GM12878 (cell line): ENCODE results near the gene LMO7. TPM values are rescaled to one million over a fixed set of nuclear protein-coding genes. Genes with fewer than 3 reads are reported as not detected.

Experiments used
- ATAC-seq: fragments of 200-7000 bp; cut with Tn5 transposase; 3 replicates; pipeline ENCODE4 v1.9.1; 2020; ENCODE audit warnings: mild to moderate bottlenecking, moderate library complexity
- BruUV-seq: library from RNA; stranded (reverse); fragments of 400-500 nt; replicated peaks from 2 replicates; lab custom pipeline; 2021; lab: Mats Ljungman, UMichigan
- CTCF ChIA-PET: fragments of 300-600 bp; sonication (Branson Sonifier 250); formaldehyde crosslinking; extraction: SDS; loops from one replicate; lab custom pipeline; 2021; ENCODE audit warnings: inconsistent platforms; lab: Yijun Ruan, JAX
- POLR2A ChIA-PET: fragments of 350-600 bp; formaldehyde crosslinking; extraction: SDS; loops from one replicate; lab custom pipeline; 2021; ENCODE audit warnings: inconsistent platforms; lab: Charles Lee
- RAD21 ChIA-PET: fragments of 300-600 bp; sonication (Branson Sonifier 250); formaldehyde crosslinking; loops from one replicate; lab custom pipeline; 2023; ENCODE audit warnings: antibody characterized with exemption; ENCODE audit not compliant: unreplicated experiment; lab: Charles Lee
- SMC1A ChIA-PET: fragments of 300-600 bp; sonication (Branson Sonifier 250); formaldehyde crosslinking; loops from one replicate; lab custom pipeline; 2023; ENCODE audit not compliant: unreplicated experiment, uncharacterized antibody; lab: Charles Lee
- DNase-seq: peaks from one replicate; pipeline ENCODE4 v3.0.0-alpha.2; 2011; ENCODE audit warnings: low read depth, low spot score
- FAIRE-seq: peaks from 3 replicates; lab custom pipeline; 2011; peaks lifted over from hg19 to GRCh38; lab: Jason Lieb, UNC
- H2AFZ ChIP-seq: 2 replicates; pipeline ENCODE4 v1.6.0; 2011; ENCODE audit warnings: low read depth, low read length, control low read depth; ENCODE audit not compliant: control insufficient read depth
- H3K27ac ChIP-seq: 2 replicates; pipeline ENCODE4 v1.5.1; 2011; ENCODE audit warnings: control low read depth; ENCODE audit not compliant: control insufficient read depth, insufficient read depth
- H3K27me3 ChIP-seq, 2 experiments: replicated peaks in 1 of 2; 2 replicates each; pipeline versions ENCODE4 v1.6.0 to v1.6.1; 2011; ENCODE audit warnings: low read length in 1 of 2; ENCODE audit not compliant: control insufficient read depth in 2 of 2, insufficient read depth in 2 of 2
- H3K36me3 ChIP-seq, 2 experiments: 2 replicates each; pipeline ENCODE4 v1.5.1; 2011; ENCODE audit warnings: low read length in 1 of 2; ENCODE audit not compliant: control insufficient read depth in 2 of 2, insufficient read depth in 2 of 2
- H3K4me1 ChIP-seq: 2 replicates; pipeline ENCODE4 v1.6.1; 2011; ENCODE audit warnings: mild to moderate bottlenecking, low read length, moderate library complexity, mixed read lengths; ENCODE audit not compliant: control insufficient read depth, insufficient read depth
- H3K4me2 ChIP-seq: 2 replicates; pipeline ENCODE4 v1.6.0; 2011; ENCODE audit warnings: control low read depth; ENCODE audit not compliant: control insufficient read depth, insufficient read depth
- H3K4me3 ChIP-seq: fragments of 200-600 bp; sonication (generic); 2 replicates; pipeline ENCODE4 v1.5.1; 2016
- H3K79me2 ChIP-seq: 2 replicates; pipeline ENCODE4 v1.6.0; 2011; ENCODE audit warnings: low read length; ENCODE audit not compliant: control insufficient read depth, insufficient read depth
- H3K9ac ChIP-seq: 2 replicates; pipeline ENCODE4 v1.8.0; 2011; ENCODE audit warnings: low read length, control low read depth, mixed read lengths; ENCODE audit not compliant: control insufficient read depth, insufficient read depth
- H3K9me3 ChIP-seq: replicated peaks from 3 replicates; pipeline ENCODE4 v1.5.1; 2011; ENCODE audit warnings: mild to moderate bottlenecking, low read length; ENCODE audit not compliant: control insufficient read depth, insufficient read depth
- H4K20me1 ChIP-seq: 2 replicates; pipeline ENCODE4 v1.6.0; 2011; ENCODE audit not compliant: control insufficient read depth, insufficient read depth
- BACH1 ChIP-seq: fragments of 450-650 bp; IDR thresholded peaks from 2 replicates; pipeline ENCODE4 v1.6.1; 2017; ENCODE audit warnings: mild to moderate bottlenecking, borderline replicate concordance
- EED ChIP-seq: sonication (generic); IDR thresholded peaks from 2 replicates; pipeline ENCODE4 v1.6.1; 2016; ENCODE audit warnings: antibody characterized with exemption, low read depth
- ESRRA ChIP-seq: IDR thresholded peaks from 2 replicates; pipeline ENCODE4 v1.6.1; 2012; ENCODE audit warnings: mild to moderate bottlenecking, low read length, improper control_type of control experiment
- FOS ChIP-seq: IDR thresholded peaks from 3 replicates; pipeline ENCODE4 v1.6.1; 2011; ENCODE audit warnings: borderline replicate concordance; ENCODE audit not compliant: insufficient read length; ENCODE audit errors: extremely low read depth
- NFYA ChIP-seq: IDR thresholded peaks from 2 replicates; pipeline ENCODE4 v1.6.1; 2011; ENCODE audit warnings: low read depth, mild to moderate bottlenecking, low read length, improper control_type of control experiment, borderline replicate concordance
- POLR2AphosphoS2 ChIP-seq: IDR thresholded peaks from 2 replicates; pipeline ENCODE4 v1.6.1; 2011; ENCODE audit warnings: low read depth, mild to moderate bottlenecking, low read length, improper control_type of control experiment, moderate library complexity
- SMAD1 ChIP-seq: fragments of 450-650 bp; IDR thresholded peaks from 2 replicates; pipeline ENCODE4 v1.6.1; 2018; ENCODE audit warnings: mild to moderate bottlenecking, low read depth; ENCODE audit not compliant: partially characterized antibody
- TCF7 ChIP-seq: IDR thresholded peaks from 2 replicates; pipeline ENCODE4 v1.6.1; 2014; ENCODE audit warnings: antibody characterized with exemption, borderline replicate concordance
- ZNF24 ChIP-seq: fragments of 450-650 bp; IDR thresholded peaks from 2 replicates; pipeline ENCODE4 v1.6.1; 2017; ENCODE audit warnings: antibody characterized with exemption, mild to moderate bottlenecking
- WGBS: methylation state at CpG from one replicate; pipeline ENCODE4 v1.1.6; 2016; ENCODE audit warnings: low lambda C conversion rate; ENCODE audit not compliant: insufficient replicate concordance, insufficient coverage; ENCODE audit errors: missing lambda C conversion rate; 5-methylcytosine and 5-hydroxymethylcytosine counted together
- in situ Hi-C: fragments of 300-500 bp; cut with MboI; formaldehyde crosslinking; loops from 9 replicates; pipeline ENCODE4 v1.14.3; 2018; ENCODE audit warnings: mixed read lengths
- intact Hi-C: fragments of 100-400 bp; cut with micrococcal nuclease; formaldehyde crosslinking; loops from one replicate; pipeline ENCODE4 v1.14.2; 2022; ENCODE audit not compliant: unreplicated experiment
- polyA plus RNA-seq, 11 experiments: library from polyadenylated mRNA; depleted of rRNA in 4 of 11; unstranded in 6 of 11; stranded (reverse) in 5 of 11; fragments of >200 nt; fragmentation: Nextera tagmentation in 4 of 11; fragmentation: Illumina TruSeq in 1 of 11; extraction: Ambion mirVana in 4 of 11; extraction: Trizol in 1 of 11; gene quantifications; 1 replicate in 1 of 11; 2 replicates in 10 of 11; pipeline versions ENCODE4 v1.2.1 to v1.2.3, GENCODE V29; 2011 to 2016; ENCODE audit warnings: inconsistent platforms in 2 of 11, missing spikeins in 2 of 11, low read depth in 1 of 11
- total RNA-seq, 4 experiments: library from RNA; depleted of rRNA in 3 of 4; stranded (reverse); fragments of >200 nt in 3 of 4; fragmentation: Illumina TruSeq in 1 of 4; extraction: Trizol in 1 of 4; gene quantifications; 2 replicates each; pipeline versions ENCODE4 v1.2.1 to v1.2.3, GENCODE V29; 2013 to 2021
- TF ChIP-seq, protein P1 (sequence below): fragments of 450-650 bp; IDR thresholded peaks from 2 replicates; pipeline ENCODE4 v1.6.1; 2017; ENCODE audit warnings: antibody characterized with exemption, mild to moderate bottlenecking, moderate library complexity
- TF ChIP-seq, protein P2 (sequence below): fragments of 150-350 bp; IDR thresholded peaks from 2 replicates; pipeline ENCODE4 v1.6.1; 2014; ENCODE audit warnings: mild to moderate bottlenecking, low read depth, low read length
- TF ChIP-seq, protein P3 (sequence below): IDR thresholded peaks from 2 replicates; pipeline ENCODE4 v1.6.1; 2011; ENCODE audit warnings: borderline replicate concordance, low read depth, mild to moderate bottlenecking, moderate library complexity, low read length; ENCODE audit not compliant: insufficient read depth, poor library complexity, severe bottlenecking

LMO7 gene
- total and polyA plus RNA-seq, 10 of the 15 experiments (the other 5 are each of a cell fraction or from before 2014, with no cell fraction given): 8.5 to 67.8 (median 36.8) TPM

DNA sequence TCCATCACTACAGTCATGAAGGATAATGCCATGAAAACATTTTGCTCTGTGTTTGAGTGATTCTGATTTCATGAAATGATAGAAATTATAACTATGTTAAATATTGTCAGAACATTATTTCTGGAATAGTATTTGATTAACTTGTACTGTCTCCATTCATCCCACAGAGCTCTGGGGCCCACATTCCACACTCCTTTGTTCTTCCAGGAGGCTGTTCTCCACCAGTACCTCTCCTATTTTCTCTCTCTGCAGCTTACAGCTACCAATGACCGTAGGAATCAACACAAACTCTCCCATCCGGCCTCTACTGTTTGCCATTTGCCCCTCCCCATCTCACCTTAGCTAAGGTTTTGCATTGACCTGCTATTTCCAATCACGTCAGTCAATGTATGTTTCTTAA lies 240.9 kb downstream of the LMO7 start:
- Histone ChIP-seq H3K36me3 (no peaks in the 10 kb centered on the region), H3K79me2 (no peaks in the 10 kb centered on the region), H3K9ac (no peak overlapping the region), H3K4me3 (no peak overlapping the region), H2AFZ (no peak overlapping the region), H3K9me3 (no peaks in the 10 kb centered on the region), H3K4me2 (no peak overlapping the region), H3K27me3 (no peaks in the 10 kb centered on the region), H3K4me1 (no peaks in the 10 kb centered on the region)
- FAIRE-seq (no peak), DNase-seq (no peak), ATAC-seq (no peak)
- ChIA-PET POLR2A (no interaction called here), SMC1A (interaction anchor here (0.6 to 11.6 kb wide), 20 partner anchors 9 to 1026 kb away, joined by 3 to 228 read pairs (median 4); no protein-coding TSS in a partner anchor), CTCF (interaction anchor here (0.6 to 11.3 kb wide), 37 partner anchors 8 to 1101 kb away, joined by 3 to 296 read pairs (median 5); no protein-coding TSS in a partner anchor), RAD21 (interaction anchor here (0.8 to 11.8 kb wide), 13 partner anchors 9 to 1027 kb away, joined by 3 to 184 read pairs (median 4); no protein-coding TSS in a partner anchor)
- BruUV-seq: no TSS peak
- intact Hi-C loops: no loop called here
- in situ Hi-C loops: loop anchor here (5.0 to 10.0 kb wide), 4 partner anchors 140 to 1098 kb away; no protein-coding TSS in a partner anchor
- no peak for TF ChIP-seq POLR2AphosphoS2
- TF ChIP-seq, protein P1, sequence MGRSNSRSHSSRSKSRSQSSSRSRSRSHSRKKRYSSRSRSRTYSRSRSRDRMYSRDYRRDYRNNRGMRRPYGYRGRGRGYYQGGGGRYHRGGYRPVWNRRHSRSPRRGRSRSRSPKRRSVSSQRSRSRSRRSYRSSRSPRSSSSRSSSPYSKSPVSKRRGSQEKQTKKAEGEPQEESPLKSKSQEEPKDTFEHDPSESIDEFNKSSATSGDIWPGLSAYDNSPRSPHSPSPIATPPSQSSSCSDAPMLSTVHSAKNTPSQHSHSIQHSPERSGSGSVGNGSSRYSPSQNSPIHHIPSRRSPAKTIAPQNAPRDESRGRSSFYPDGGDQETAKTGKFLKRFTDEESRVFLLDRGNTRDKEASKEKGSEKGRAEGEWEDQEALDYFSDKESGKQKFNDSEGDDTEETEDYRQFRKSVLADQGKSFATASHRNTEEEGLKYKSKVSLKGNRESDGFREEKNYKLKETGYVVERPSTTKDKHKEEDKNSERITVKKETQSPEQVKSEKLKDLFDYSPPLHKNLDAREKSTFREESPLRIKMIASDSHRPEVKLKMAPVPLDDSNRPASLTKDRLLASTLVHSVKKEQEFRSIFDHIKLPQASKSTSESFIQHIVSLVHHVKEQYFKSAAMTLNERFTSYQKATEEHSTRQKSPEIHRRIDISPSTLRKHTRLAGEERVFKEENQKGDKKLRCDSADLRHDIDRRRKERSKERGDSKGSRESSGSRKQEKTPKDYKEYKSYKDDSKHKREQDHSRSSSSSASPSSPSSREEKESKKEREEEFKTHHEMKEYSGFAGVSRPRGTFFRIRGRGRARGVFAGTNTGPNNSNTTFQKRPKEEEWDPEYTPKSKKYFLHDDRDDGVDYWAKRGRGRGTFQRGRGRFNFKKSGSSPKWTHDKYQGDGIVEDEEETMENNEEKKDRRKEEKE: no peak
- no peak for TF ChIP-seq EED
- TF ChIP-seq ZNF24: no peak
- no peak for TF ChIP-seq TCF7
- TF ChIP-seq FOS: no peak
- TF ChIP-seq ESRRA: no peak
- no peak for TF ChIP-seq SMAD1
- no peak for TF ChIP-seq NFYA
- TF ChIP-seq, protein P2, sequence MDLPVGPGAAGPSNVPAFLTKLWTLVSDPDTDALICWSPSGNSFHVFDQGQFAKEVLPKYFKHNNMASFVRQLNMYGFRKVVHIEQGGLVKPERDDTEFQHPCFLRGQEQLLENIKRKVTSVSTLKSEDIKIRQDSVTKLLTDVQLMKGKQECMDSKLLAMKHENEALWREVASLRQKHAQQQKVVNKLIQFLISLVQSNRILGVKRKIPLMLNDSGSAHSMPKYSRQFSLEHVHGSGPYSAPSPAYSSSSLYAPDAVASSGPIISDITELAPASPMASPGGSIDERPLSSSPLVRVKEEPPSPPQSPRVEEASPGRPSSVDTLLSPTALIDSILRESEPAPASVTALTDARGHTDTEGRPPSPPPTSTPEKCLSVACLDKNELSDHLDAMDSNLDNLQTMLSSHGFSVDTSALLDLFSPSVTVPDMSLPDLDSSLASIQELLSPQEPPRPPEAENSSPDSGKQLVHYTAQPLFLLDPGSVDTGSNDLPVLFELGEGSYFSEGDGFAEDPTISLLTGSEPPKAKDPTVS: no peak
- TF ChIP-seq, protein P3, sequence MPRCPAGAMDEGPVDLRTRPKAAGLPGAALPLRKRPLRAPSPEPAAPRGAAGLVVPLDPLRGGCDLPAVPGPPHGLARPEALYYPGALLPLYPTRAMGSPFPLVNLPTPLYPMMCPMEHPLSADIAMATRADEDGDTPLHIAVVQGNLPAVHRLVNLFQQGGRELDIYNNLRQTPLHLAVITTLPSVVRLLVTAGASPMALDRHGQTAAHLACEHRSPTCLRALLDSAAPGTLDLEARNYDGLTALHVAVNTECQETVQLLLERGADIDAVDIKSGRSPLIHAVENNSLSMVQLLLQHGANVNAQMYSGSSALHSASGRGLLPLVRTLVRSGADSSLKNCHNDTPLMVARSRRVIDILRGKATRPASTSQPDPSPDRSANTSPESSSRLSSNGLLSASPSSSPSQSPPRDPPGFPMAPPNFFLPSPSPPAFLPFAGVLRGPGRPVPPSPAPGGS: no peak
- no peak for TF ChIP-seq BACH1
- TF ChIP-seq, all 136 proteins: peak for 0
- H4K20me1 ChIP-seq: no peaks in the 10 kb centered on the region
- H3K27ac ChIP-seq: no peak overlapping the region
- 46% methylated on average over 3 of the region's 3 CpGs for WGBS
